ENCODE measurements around the gene PSD.

PSD gene

GRCh38 chr10:102435529-102436233 is 17.1 kb upstream of the PSD start:
- Mint-ChIP-seq H3K27me3 (ENCODE audit: low read depth, poor library complexity) (no peaks in the 10 kb centered on the region), H3K36me3 (ENCODE audit: low read depth) (no peaks in the 10 kb centered on the region), H3K27ac (peak overlapping the region; percentile 54), H3K4me3 (peak overlapping the region; percentile 63), H3K9me3 (no peaks in the 10 kb centered on the region), H3K4me1 (peaks cover 64% of the 10 kb centered on the region)
- TF ChIP-seq, protein P1, sequence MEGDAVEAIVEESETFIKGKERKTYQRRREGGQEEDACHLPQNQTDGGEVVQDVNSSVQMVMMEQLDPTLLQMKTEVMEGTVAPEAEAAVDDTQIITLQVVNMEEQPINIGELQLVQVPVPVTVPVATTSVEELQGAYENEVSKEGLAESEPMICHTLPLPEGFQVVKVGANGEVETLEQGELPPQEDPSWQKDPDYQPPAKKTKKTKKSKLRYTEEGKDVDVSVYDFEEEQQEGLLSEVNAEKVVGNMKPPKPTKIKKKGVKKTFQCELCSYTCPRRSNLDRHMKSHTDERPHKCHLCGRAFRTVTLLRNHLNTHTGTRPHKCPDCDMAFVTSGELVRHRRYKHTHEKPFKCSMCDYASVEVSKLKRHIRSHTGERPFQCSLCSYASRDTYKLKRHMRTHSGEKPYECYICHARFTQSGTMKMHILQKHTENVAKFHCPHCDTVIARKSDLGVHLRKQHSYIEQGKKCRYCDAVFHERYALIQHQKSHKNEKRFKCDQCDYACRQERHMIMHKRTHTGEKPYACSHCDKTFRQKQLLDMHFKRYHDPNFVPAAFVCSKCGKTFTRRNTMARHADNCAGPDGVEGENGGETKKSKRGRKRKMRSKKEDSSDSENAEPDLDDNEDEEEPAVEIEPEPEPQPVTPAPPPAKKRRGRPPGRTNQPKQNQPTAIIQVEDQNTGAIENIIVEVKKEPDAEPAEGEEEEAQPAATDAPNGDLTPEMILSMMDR (IDR thresholded peaks at IDR 0.05) = no peak
- DNase-seq = peak; percentile 52

GRCh38 chr10:102435133-102435497 is 16.5 kb upstream of the PSD start:
- TF ChIP-seq, protein P1 (IDR thresholded peaks at IDR 0.05) = no peak
- peaks cover 62% of the 10 kb centered on the region for H3K4me1 Mint-ChIP-seq
- no peak for DNase-seq
- peak overlapping the region; percentile 63 for H3K4me3 Mint-ChIP-seq
- H3K27me3 Mint-ChIP-seq (ENCODE audit: low read depth, poor library complexity) = no peaks in the 10 kb centered on the region
- H3K9me3 Mint-ChIP-seq = no peaks in the 10 kb centered on the region
- no peaks in the 10 kb centered on the region for H3K36me3 Mint-ChIP-seq (ENCODE audit: low read depth)
- H3K27ac Mint-ChIP-seq = peak overlapping the region; percentile 16

DNA sequence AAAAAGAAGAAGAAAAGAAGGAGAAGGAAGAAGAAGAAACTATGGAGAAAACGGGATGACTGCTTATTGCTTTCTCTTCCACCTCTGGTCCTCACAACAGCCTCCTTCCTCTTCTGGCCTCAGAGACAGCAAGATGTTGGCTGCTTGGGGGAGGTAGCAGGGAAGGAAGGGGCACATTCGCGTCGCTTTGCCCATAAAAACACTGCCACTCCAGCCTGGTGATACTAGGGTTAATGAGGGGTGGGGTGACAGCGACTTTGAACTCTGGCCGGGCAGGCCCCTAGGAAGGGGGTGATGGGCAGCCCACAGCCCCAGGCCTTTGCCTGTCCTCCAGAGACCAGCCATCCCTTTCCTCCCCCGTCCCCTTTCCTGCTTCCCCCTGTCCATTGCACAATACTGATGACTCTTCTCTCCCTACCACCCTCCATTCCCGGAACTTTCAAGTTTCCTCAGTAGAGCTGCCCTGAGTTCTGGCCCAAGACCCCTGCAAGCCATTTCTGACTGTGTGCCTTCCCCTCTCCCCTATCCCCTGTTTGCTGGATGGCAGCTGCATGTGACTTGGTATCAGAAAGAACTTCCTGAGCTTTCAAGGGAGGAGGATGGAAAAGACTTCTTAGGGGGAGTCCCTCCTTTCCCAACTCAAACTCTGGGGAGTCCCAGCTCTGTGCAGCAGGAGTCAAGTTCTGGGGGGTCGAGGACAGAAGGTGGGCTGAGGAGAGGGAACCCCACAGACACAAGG is 16.0 kb upstream of the PSD start:
- H3K9me3 Mint-ChIP-seq = no peaks in the 10 kb centered on the region
- TF ChIP-seq, protein P1 (IDR thresholded peaks at IDR 0.05) = no peak
- DNase-seq = peak; percentile 26

DNA sequence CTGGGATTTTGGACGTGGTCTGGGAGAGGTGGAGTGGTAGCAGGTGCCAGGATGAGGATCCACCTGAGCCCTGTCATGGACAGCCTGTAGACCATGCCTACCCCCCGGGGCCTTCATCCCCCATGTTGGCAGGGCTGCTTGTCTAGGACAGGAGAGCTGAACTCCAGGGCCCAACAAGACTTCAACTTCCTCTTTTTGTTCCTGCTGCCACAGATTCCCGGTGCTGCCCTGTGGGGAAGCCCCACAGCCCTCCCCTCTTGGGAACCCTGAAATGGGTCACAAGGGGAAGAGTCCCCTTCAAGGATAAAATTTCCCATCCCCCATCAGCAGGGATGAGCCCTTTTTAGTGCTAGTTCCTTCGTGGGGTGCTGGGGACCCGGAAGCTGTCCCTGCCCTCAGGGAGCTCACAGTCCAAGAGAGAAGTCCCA is 15.0 kb upstream of the PSD start:
- Mint-ChIP-seq H3K27me3 (ENCODE audit: low read depth, poor library complexity) (no peaks in the 10 kb centered on the region), H3K4me3 (peak overlapping the region; percentile 25), H3K36me3 (ENCODE audit: low read depth) (no peaks in the 10 kb centered on the region), H3K9me3 (no peaks in the 10 kb centered on the region), H3K27ac (no peak overlapping the region), H3K4me1 (peaks cover 62% of the 10 kb centered on the region)
- DNase-seq = no peak
- TF ChIP-seq, protein P1 (IDR thresholded peaks at IDR 0.05) = no peak

More for the DNA sequence above, 16.0 kb upstream of the PSD start:
- H3K36me3 Mint-ChIP-seq (ENCODE audit: low read depth) = no peaks in the 10 kb centered on the region
- H3K4me1 Mint-ChIP-seq = peaks cover 62% of the 10 kb centered on the region
- H3K4me3 Mint-ChIP-seq = peak overlapping the region; percentile 63
- H3K27ac Mint-ChIP-seq = peak overlapping the region; percentile 36
- no peaks in the 10 kb centered on the region for H3K27me3 Mint-ChIP-seq (ENCODE audit: low read depth, poor library complexity)

- Mint-ChIP-seq H3K4me3 (peak within 1 kb of the TSS; percentile 89), H3K27ac (peak within 1 kb of the TSS; percentile 26), H3K27me3 (ENCODE audit: low read depth, poor library complexity) (no peaks in the 10 kb centered on the region), H3K4me1 (peaks cover 50% of the 10 kb centered on the region), H3K9me3 (no peaks in the 10 kb centered on the region), H3K36me3 (ENCODE audit: low read depth) (no peaks in the 10 kb centered on the region)
- TF ChIP-seq, protein P1 (IDR thresholded peaks at IDR 0.05) = no peak
- peak; percentile 98 for DNase-seq
Measured at GRCh38 chr10:102432162-102432950, 13.8 kb upstream of the PSD start, which contains the start of gene CUEDC2. CUEDC2 (minus strand) TSS chr10:102432574; CDS start chr10:102425188, 7,386 bp downstream.
